ENCODE results near the gene NELFA. TPM values are rescaled to one million over a fixed set of nuclear protein-coding genes. Genes with fewer than 3 reads are reported as not detected.

NELFA gene
- total and polyA plus RNA-seq, 2 of the 13 experiments (the other 11 are each of a cell fraction or from before 2014, with no cell fraction given): 13.3 to 18.5 TPM

- in situ Hi-C loops (cut with HindIII; ENCODE audit: extremely low pct_ligation_motif_present, low pct_unique_long_range_greater_than_20kb): no loop called here
- 98% methylated on average over 19 of the region's 19 CpGs for WGBS (ENCODE audit: low lambda C conversion rate)
Measured at GRCh38 chr4:1993169-1993516, 15.6 kb downstream of the NELFA start.

More at GRCh38 chr4:1993169-1993516, 15.6 kb downstream of the NELFA start:
- no peaks in the 10 kb centered on the region for H3K4me1 ChIP-seq (ENCODE audit: insufficient read depth, low read length)
- H3K9me3 ChIP-seq (ENCODE audit: low read length): no peaks in the 10 kb centered on the region
- H3K36me3 ChIP-seq (replicated peaks in 1 of 2; ENCODE audit: control insufficient read depth in 1 of 2, insufficient read depth in 2 of 2, low read length in 2 of 2): peaks cover 11 to 36% of the 10 kb centered on the region in 2 experiments
- ChIA-PET POLR2A (no interaction called here), CTCF (ENCODE audit: low intra/inter-chr PET ratio, low total read pairs) (no interaction called here)
- no peak overlapping the region for H3K27ac ChIP-seq (ENCODE audit: extremely low read length, insufficient read depth, low read length)
- TF ChIP-seq ZNF629 (CRISPR knock-in tag; conservative IDR thresholded peaks at IDR 0.05): no peak
- TF ChIP-seq SMAD3 (CRISPR knock-in tag; IDR thresholded peaks at IDR 0.05): no peak
- TF ChIP-seq ZBTB46 (CRISPR knock-in tag; IDR thresholded peaks at IDR 0.05; ENCODE audit: borderline replicate concordance): no peak
- no peak for TF ChIP-seq SP1 (IDR thresholded peaks at IDR 0.05)
- TF ChIP-seq SP1 (CRISPR knock-in tag; IDR thresholded peaks at IDR 0.05): no peak
- no peak for TF ChIP-seq HOXA9 (CRISPR knock-in tag; IDR thresholded peaks at IDR 0.05; ENCODE audit: borderline replicate concordance)
- TF ChIP-seq LCORL (IDR thresholded peaks at IDR 0.05): no peak
- TF ChIP-seq LCORL (CRISPR knock-in tag; IDR thresholded peaks at IDR 0.05): no peak
- TF ChIP-seq FOXC1 (CRISPR knock-in tag; IDR thresholded peaks at IDR 0.05; ENCODE audit: borderline replicate concordance): no peak
- no peak for TF ChIP-seq NFYC (CRISPR knock-in tag; IDR thresholded peaks at IDR 0.05)
- no peak for TF ChIP-seq ZNF225 (CRISPR knock-in tag; IDR thresholded peaks at IDR 0.05)
- TF ChIP-seq ZNF678 (CRISPR knock-in tag; IDR thresholded peaks at IDR 0.05): no peak
- no peak for TF ChIP-seq SOX6 (IDR thresholded peaks at IDR 0.05)
- TF ChIP-seq SOX6 (CRISPR knock-in tag; IDR thresholded peaks at IDR 0.05): no peak
- TF ChIP-seq ISX (CRISPR knock-in tag; conservative IDR thresholded peaks at IDR 0.05): no peak
- TF ChIP-seq AFF4 (CRISPR knock-in tag; IDR thresholded peaks at IDR 0.05): no peak
- no peak for TF ChIP-seq ZNF44 (CRISPR knock-in tag; IDR thresholded peaks at IDR 0.05)
- intact Hi-C loops (cut with micrococcal nuclease; ENCODE audit: unreplicated experiment): no loop called here
- no peak overlapping the region for H3K9ac ChIP-seq (ENCODE audit: insufficient read depth, low read depth, low read length)
- H2AFZ ChIP-seq (ENCODE audit: low read length): no peak overlapping the region
- H4K20me1 ChIP-seq (ENCODE audit: insufficient read depth, low read length): peaks cover 14% of the 10 kb centered on the region; the same call in 1 of the 2 replicates
- no TSS peak for BruUV-seq (replicated peaks)
- no peak overlapping the region for H3K4me2 ChIP-seq (ENCODE audit: low read depth, low read length)
- no peak overlapping the region for H3K4me3 ChIP-seq (replicated peaks in 1 of 3; ENCODE audit: insufficient read depth in 1 of 3, low read depth in 2 of 3, low read length in 3 of 3)
- no peak for ATAC-seq
- H3K27me3 ChIP-seq (ENCODE audit: control insufficient read depth in 1 of 2, insufficient read depth in 2 of 2, low read length in 2 of 2): no peaks in the 10 kb centered on the region
- no peak for DNase-seq (ENCODE audit: low spot score)
- no peak for FAIRE-seq
- peaks cover 44% of the 10 kb centered on the region for H3K79me2 ChIP-seq (ENCODE audit: insufficient read depth, low read length)
